Loucy (cell line): ENCODE results near the gene SUOX.
"Not testable (repeated sequence)": the region's sequence is repeated elsewhere in the genome, so short reads cannot be mapped to it uniquely, and the experiment has no call there.

Experiments used
- EZH2phosphoT487 ChIP-seq: fragments of 200-600 bp; IDR thresholded peaks from 2 replicates; pipeline ENCODE4 v1.6.1; 2018; ENCODE audit warnings: antibody characterized with exemption, mild to moderate bottlenecking, moderate library complexity, borderline replicate concordance
- TF ChIP-seq, protein P1 (sequence below): fragments of 200-600 bp; sonication (generic); conservative IDR thresholded peaks from 2 replicates; pipeline ENCODE4 v1.5.1; 2014; ENCODE audit warnings: mild to moderate bottlenecking, antibody characterized with exemption, low read length

DNA sequence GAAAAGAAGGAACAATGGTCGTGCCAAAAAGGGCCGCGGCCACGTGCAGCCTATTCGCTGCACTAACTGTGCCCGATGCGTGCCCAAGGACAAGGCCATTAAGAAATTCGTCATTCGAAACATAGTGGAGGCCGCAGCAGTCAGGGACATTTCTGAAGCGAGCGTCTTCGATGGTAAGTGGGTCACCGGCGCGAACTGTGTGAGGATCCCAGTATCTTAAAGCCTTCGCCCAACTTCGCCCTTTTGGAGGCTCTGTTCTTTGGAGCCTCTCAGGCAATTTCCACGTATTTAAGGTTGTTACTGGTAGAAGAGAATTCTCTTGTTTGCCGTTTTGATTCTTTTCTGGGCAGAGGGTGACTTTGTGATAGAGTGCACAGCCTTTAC lies 45.3 kb downstream of the SUOX start:
- TF ChIP-seq, protein P1, sequence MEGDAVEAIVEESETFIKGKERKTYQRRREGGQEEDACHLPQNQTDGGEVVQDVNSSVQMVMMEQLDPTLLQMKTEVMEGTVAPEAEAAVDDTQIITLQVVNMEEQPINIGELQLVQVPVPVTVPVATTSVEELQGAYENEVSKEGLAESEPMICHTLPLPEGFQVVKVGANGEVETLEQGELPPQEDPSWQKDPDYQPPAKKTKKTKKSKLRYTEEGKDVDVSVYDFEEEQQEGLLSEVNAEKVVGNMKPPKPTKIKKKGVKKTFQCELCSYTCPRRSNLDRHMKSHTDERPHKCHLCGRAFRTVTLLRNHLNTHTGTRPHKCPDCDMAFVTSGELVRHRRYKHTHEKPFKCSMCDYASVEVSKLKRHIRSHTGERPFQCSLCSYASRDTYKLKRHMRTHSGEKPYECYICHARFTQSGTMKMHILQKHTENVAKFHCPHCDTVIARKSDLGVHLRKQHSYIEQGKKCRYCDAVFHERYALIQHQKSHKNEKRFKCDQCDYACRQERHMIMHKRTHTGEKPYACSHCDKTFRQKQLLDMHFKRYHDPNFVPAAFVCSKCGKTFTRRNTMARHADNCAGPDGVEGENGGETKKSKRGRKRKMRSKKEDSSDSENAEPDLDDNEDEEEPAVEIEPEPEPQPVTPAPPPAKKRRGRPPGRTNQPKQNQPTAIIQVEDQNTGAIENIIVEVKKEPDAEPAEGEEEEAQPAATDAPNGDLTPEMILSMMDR: not testable (repeated sequence)
- TF ChIP-seq EZH2phosphoT487: not testable (repeated sequence)
